Left hindlimb (tissue), 1 donor: Measurements from ENCODE around the gene DMKN.

Experiments used
- DNase-seq: peaks from one replicate; pipeline ENCODE4 v3.0.0-alpha.2; 2018

DMKN gene

GRCh38 chr19:35522745-35523327, 9.4 kb upstream of the DMKN start:
- no peak for DNase-seq

- DNase-seq: no peak
Observed at GRCh38 chr19:35521124-35521743, 7.8 kb upstream of the DMKN start.

GRCh38 chr19:35519291-35519690, 5.8 kb upstream of the DMKN start:
- no peak for DNase-seq

- DNase-seq: no peak
Observed at GRCh38 chr19:35518313-35518712, 4.9 kb upstream of the DMKN start.

- no peak for DNase-seq
Observed at GRCh38 chr19:35517342-35517741, 3.9 kb upstream of the DMKN start.

- no peak for DNase-seq
Observed at GRCh38 chr19:35516310-35516709, 2.9 kb upstream of the DMKN start.

- no peak for DNase-seq
Observed at GRCh38 chr19:35514282-35514809, 897 bp upstream of the DMKN start.

- DNase-seq: no peak
Observed at GRCh38 chr19:35512831-35513627, 420 bp downstream of the DMKN start.

- no peak for DNase-seq
Observed at GRCh38 chr19:35511337-35511736, 2.1 kb downstream of the DMKN start.

- no peak for DNase-seq
Observed at GRCh38 chr19:35510626-35510964, 2.9 kb downstream of the DMKN start.

GRCh38 chr19:35509861-35510625, 3.4 kb downstream of the DMKN start:
- peak; percentile 74 for DNase-seq

GRCh38 chr19:35509018-35509652, 4.3 kb downstream of the DMKN start:
- no peak for DNase-seq

- no peak for DNase-seq
Observed at GRCh38 chr19:35508129-35508528, 5.3 kb downstream of the DMKN start.

- DNase-seq: no peak
Observed at GRCh38 chr19:35507561-35507960, 5.9 kb downstream of the DMKN start.

GRCh38 chr19:35506011-35506410, 7.4 kb downstream of the DMKN start:
- DNase-seq: no peak

GRCh38 chr19:35502751-35503150, 10.7 kb downstream of the DMKN start:
- DNase-seq: no peak

GRCh38 chr19:35501684-35502083, 11.8 kb downstream of the DMKN start:
- no peak for DNase-seq

GRCh38 chr19:35500611-35501010, 12.8 kb downstream of the DMKN start:
- no peak for DNase-seq

- DNase-seq: no peak
Observed at GRCh38 chr19:35498984-35499527, 14.4 kb downstream of the DMKN start.

GRCh38 chr19:35498220-35498619, 15.2 kb downstream of the DMKN start:
- DNase-seq: no peak

- no peak for DNase-seq
Observed at GRCh38 chr19:35497406-35497805, 16.0 kb downstream of the DMKN start.
